Hematopoietic multipotent progenitor cell treated with erythropoietin and hydrocortisone succinate and interleukin-3 and kit ligand, for 6 days (in vitro differentiated cells): ENCODE measurements around the gene ABCC1.
"Not testable (repeated sequence)": the region's sequence is repeated elsewhere in the genome, so short reads cannot be mapped to it uniquely, and the experiment has no call there.

Experiments used
- DNase-seq: peaks from one replicate; pipeline ENCODE4 v3.0.0-alpha.2; 2015

The ABCC1 gene

DNA sequence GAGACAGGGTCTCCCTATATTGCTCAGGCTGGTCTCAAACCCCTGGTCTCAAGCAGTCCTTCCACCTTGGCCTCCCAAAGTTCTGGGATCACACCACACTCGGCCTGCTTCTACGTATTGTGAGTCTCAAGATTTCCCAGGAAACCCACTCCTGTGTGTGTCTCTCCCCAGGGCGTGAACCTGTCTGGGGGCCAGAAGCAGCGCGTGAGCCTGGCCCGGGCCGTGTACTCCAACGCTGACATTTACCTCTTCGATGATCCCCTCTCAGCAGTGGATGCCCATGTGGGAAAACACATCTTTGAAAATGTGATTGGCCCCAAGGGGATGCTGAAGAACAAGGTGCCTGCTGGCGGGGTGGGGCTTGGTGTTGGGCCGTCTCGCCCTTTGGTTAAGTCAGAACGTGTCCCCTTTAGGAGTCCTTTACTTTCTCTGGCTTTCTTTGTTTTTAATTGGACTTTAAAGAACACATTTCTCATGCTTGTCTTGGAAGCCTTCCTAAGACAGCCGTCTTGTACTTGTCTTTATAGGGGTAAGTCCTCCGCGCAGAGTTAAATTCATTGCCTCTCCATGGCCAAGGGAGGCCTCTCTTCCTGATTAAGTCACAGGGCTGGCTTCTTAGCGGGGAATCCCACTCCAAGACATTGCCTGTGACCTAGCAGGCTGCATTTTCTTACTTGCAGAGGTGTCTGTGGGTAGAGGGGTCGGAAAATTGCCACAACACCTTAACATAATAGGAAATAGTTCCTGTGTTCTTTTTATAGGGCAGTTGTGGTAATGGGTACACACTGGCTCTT lies 137.4 kb downstream of the ABCC1 start:
- no peak for DNase-seq

DNA sequence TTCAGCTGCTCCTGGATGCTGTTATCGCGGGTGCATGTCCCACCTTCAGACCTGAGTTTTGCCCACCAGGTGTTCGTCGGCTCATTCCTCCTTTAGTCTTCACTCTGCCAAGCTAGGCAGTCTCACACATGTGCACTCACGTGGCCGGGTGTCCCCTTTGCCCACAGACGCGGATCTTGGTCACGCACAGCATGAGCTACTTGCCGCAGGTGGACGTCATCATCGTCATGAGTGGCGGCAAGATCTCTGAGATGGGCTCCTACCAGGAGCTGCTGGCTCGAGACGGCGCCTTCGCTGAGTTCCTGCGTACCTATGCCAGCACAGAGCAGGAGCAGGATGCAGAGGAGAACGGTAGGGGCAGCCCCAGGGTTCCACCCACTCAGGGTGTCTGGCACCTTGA lies 140.8 kb downstream of the ABCC1 start:
- no peak for DNase-seq

GRCh38 chr16:16092925-16093627 lies 143.7 kb downstream of the ABCC1 start:
- no peak for DNase-seq

GRCh38 chr16:16093628-16094332 lies 144.4 kb downstream of the ABCC1 start:
- DNase-seq: no peak

- no peak for DNase-seq
These were observed 146.2 kb downstream of the ABCC1 start for GRCh38 chr16:16095646-16096045.

DNA sequence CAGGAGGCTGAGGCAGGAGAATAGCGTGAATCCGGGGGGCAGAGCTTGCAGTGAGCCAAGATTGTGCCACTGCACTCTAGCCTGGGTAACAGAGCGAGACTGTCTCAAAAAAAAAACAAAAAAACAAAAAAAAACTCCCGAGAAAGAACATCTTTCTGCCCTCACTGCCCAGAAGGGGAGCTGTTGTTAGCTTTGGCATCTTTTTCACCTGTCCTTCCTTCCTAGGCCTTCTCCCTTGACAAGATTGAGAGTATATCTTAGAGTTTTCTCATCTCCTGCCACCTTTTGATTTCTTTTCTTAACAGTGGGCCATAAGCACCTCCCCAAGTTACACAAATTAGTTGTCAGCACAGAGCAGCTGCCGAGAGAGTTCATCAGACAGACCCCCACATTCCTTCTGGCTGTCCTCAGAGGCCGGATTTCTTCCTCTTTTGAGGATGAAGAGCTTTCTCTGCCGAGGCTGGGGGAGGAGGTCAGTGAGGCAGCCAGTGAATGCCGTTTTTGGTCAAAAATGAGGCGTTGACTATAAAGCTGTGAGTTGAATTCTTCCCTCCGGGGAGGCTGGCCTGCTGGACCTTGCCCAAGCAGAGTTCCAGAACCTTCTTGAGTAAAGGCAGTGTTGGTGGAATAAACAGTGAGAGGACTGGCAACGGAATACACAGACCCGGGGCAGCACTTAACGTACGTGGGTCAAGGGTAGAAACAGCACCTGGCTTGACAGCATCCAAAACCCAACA lies 146.9 kb downstream of the ABCC1 start:
- DNase-seq: peak; percentile 46

DNA sequence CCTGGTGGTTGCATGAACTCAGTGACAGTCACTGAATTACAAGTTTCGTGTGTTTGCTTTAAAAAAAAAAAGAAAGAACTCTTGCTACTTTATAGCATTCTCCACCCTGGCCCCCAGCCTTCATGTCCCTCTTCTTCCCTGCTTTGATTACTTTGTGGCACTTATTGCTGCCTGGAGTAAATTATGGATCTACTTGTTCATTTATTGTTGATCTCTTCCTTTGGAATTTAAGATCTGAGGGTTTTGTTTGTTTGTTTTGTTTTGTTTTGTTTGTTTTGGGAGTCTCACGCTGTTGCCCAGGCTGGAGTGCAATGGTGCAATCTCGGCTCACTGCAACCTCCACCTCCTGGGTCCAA lies 147.4 kb downstream of the ABCC1 start:
- no peak for DNase-seq

DNA sequence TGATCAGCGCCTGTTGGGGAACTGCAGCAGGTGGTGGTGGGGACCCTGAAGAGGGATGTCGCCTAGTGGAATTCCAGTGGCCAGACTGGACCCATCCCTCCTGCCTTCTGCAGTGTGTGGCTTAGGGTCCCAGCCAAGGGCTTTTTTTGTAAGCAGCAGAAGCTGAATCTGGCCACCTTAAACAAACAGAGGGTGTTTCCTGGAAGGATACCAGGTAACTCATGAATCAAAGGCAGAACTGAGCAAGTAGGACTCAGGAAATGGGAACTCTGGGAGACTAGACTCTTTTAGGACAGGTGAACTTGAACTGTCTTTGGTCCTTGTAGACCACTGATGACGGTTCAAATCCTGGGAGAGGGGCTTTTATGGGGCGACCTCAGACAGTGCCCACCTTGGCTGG lies 149.9 kb downstream of the ABCC1 start:
- DNase-seq: no peak

DNA sequence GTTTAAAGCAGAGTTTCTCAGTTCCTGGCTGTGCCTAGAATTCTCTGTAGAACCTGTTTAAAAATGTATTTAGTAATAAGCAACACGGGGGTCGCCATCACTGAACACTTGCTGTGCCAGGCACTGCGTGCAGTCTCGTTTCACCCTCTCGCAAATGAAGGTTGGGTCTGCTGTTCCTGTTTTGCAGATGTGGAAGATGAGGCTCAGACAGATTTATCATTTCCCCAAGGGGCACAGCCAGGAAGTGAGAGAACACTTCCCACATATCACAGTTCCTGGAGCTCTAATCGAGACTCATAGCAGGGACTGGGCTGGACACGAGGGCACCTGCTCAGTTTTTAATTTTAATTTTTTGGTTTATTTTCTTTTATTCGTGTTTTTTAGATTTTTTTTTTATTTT lies 151.2 kb downstream of the ABCC1 start:
- no peak for DNase-seq

DNA sequence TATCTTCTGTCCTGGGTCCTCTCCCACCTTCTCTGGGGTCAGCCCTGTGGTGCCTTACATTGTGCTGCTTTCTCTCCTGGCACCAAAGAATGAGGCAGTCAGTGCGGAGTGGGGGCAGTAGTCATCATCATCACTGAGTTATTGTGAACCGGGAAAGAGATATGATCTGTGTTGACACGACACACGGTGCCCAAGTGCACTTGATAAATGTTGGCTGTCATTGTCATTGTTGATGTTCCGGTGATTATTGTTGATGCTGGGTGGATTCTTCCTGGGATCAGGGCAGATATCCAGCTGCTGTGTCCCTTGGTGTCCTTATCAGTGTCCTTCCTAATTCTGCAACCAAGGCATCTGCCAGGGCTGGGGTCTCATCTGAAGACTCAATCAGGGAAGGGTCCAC lies 152.2 kb downstream of the ABCC1 start:
- DNase-seq: no peak

GRCh38 chr16:16102738-16103137 lies 153.3 kb downstream of the ABCC1 start:
- no peak for DNase-seq

DNA sequence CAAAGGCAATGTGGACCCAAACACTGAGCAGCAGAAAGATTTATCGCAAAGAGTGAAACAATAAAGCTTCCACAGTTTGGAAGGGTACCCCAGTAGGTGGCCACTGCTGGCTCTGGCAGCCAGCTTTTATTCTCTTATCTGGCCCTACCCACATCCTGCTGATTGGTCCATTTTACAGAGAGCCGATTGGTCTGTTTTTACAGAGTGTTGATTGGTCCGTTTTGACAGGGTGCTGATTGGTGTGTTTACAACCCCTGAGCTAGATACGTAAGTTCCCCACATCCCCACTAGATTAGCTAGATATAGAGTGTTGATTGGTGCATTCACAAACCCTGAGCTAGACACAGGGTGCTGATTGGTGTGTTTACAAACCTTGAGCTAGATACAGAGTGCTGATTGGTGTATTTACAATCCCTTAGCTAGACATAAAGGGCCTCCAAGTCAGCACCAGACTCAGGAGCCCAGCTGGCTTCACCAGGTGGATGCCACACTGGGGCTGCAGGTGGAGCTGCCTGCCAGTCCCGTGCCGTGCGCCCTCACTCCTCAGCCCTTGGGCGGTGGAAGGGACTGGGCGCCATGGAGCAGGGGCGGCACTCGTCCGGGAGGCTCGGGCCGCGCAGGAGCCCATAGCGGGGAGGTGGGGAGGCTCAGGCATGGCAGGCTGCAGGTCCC lies 154.9 kb downstream of the ABCC1 start:
- DNase-seq: not testable (repeated sequence)

DNA sequence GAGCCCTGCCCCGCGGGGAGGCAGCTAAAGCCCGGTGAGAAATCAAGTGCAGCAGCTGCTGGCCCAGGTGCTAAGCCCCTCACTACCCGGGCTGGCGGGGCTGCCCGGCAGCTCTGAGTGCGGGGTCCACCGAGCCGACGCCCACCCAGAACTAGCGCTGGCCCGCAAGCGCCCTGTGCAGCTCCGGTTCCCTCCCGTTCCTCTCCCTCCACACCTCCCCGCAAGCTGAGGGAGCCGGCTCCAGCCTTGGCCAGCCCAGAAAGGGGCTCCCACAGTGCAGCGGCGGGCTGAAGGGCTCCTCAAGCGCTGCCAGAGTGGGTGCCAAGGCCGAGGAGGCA lies 155.4 kb downstream of the ABCC1 start:
- not testable (repeated sequence) for DNase-seq

DNA sequence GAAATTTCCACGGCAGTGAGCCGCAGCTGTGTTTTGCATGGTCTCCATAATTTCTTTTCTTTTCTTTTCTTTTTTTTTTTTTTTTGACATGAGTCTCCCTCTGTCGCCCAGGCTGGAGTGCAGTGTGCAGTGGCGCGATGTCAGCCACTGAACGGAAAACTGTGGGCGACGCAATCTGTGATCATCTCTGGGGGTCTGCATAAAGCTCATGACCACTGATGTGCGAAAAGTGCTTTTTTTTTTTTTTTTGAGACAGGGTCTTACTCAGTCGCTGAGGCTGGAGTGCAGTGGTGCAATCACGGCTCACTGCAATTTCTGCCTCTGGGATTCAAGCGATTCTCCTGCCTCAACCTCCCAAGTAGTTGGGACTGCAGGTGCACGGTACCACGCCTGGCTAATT lies 156.2 kb downstream of the ABCC1 start:
- DNase-seq: no peak

GRCh38 chr16:16106466-16106865 lies 157.1 kb downstream of the ABCC1 start:
- DNase-seq: no peak

DNA sequence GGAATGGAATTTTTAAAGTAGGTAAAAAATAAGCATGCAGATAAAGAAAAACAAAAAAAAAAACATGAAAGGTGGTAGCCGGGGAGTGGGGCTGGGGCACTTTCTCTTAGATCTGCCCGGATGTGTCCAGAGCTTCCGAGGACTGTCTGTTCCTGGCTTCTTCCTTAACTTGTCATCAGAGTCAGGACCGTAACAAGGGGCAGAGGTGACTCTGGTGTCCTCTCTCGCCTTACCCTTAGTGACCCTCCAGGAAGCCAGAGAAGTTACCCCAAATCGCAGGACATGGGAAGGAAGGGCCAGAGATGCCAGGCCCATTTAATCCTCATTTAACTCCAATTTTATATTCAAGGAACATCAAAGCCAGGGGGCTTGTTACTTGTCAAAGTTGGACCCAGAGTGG lies 158.4 kb downstream of the ABCC1 start:
- no peak for DNase-seq

GRCh38 chr16:16108759-16109158 lies 159.3 kb downstream of the ABCC1 start:
- no peak for DNase-seq

DNA sequence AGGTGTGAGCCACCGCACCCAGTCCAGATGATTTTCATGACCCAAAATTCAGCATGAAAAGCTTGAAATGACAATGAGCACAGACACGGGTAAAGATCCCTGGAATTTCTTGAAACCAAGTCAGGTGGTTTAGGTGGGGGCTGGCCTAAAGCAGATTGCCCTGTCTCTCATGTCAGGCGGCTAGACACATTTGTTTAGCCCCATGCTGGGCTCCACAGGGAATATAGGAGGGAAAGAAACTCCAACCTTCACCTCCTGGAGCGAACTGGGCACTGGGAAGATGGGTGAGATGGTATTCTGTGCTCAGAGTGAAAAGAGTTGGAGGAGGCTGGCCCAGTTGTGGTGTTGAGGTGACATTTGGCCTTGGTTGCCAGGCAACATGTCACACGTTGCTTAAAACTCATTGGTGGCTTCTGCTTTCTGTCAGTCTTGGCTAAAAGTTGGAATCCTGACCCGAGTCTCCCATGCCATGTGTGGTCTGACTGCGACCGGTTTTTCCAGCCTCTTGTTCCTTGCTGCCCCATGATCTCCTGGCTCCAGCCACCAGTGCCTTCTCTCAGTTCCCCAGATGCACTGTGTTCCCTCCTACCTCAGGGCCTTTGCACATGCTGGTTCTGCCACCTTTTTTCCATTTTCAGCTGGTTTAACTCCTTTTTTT lies 160.2 kb downstream of the ABCC1 start:
- DNase-seq: no peak

DNA sequence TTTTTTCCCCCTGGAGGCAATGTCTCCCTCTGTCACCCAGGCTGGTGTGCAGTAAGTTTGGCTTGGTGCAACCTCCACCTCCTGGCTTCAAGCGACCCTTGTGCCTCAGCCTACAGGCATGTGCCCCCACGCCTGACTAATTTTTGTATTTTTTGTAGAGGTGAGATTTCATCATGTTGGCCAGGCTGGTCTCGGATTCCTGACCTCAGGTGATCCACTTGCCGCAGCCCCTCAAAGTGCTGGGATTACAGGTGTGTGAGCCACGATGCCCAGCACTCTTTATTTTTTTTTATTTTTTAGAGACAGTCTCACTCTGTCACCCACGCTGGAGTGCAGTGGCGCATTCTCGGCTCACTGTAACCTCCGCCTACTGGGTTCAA lies 160.7 kb downstream of the ABCC1 start:
- no peak for DNase-seq

DNA sequence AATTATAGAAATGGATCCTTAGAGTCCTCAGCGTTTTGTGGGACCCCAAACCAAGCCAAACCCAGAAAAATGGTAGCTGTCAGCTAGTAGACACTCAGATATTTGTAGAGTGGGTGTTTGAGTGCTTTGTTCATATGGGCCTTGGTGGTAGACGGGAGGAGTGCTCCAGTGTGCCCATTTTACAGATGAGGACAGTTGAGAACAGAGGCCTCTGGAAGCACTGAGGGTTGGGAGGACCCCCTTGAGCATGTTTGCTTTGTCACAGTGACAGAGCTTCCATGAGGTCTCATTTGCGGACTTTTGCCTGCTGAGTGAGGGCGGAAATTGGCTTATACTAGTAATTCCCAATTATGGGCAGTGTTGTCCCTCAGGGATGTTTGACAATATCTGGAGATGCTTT lies 162.2 kb downstream of the ABCC1 start:
- no peak for DNase-seq

GRCh38 chr16:16112450-16113053 lies 163.1 kb downstream of the ABCC1 start:
- no peak for DNase-seq

DNA sequence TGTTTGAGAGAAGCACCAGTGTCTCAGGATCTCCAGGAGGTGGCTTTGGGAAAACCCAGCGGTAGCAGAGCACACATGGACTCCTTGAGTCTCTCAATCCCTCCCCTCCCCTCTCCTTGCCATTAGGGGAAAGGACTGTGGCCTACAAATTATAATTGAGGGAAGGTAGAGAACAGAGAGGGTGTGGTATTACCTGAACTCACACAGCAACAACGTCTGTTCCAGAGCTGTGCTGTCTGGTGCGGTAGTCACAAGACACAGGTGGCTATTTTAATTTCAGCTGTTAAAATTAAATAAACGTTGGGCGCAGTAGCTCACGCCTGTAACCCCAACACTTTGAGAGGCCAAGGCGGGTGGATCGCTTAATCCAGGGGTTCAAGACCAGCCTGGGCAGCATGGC lies 163.7 kb downstream of the ABCC1 start:
- DNase-seq: no peak
